Measurements from ENCODE around the gene SOX13. TPM values are rescaled to one million over a fixed set of nuclear protein-coding genes. Genes with fewer than 3 reads are reported as not detected.

The SOX13 gene
- 4.7 TPM for total RNA-seq

- H3K4me3 ChIP-seq (ENCODE audit: low read length in 3 of 3) = peak within 1 kb of the TSS; percentile 81 to 89 (median 86)
- H3K9me3 ChIP-seq (ENCODE audit: control insufficient read depth in 3 of 3, low read length in 3 of 3) = no peaks in the 10 kb centered on the region
- peaks cover 17 to 33% (median 32%) of the 10 kb centered on the region in 3 donors for H3K4me1 ChIP-seq (ENCODE audit: control insufficient read depth in 3 of 3, insufficient read depth in 3 of 3, low read length in 3 of 3)
- H3K36me3 ChIP-seq (ENCODE audit: control insufficient read depth in 3 of 3, insufficient read depth in 3 of 3, low read length in 3 of 3) = no peaks in the 10 kb centered on the region
- H3K9ac ChIP-seq (ENCODE audit: low read depth in 1 of 3, low read length in 3 of 3) = peak within 1 kb of the TSS; percentile 75 to 82 (median 76)
- peak within 1 kb of the TSS; percentile 71 for H3K27ac ChIP-seq (ENCODE audit: low read depth, low read length)
- peaks cover 0 to 7% (median 7%) of the 10 kb centered on the region in 3 donors for H3K27me3 ChIP-seq (ENCODE audit: control insufficient read depth in 3 of 3, insufficient read depth in 3 of 3, low read length in 3 of 3)
Measured at GRCh38 chr1:204072931-204073836, at the start of gene SOX13. Gene SOX13, plus strand, starts transcription at chr1:204073115. Its CDS starts 39,801 bp downstream, at chr1:204112916.

GRCh38 chr1:204025917-204026707, 46.8 kb upstream of the SOX13 start:
- Histone ChIP-seq H3K4me3 (ENCODE audit: low read length in 3 of 3) (no peak overlapping the region), H3K9me3 (ENCODE audit: control insufficient read depth in 3 of 3, low read length in 3 of 3) (no peaks in the 10 kb centered on the region), H3K27ac (ENCODE audit: low read depth, low read length) (no peak overlapping the region), H3K27me3 (ENCODE audit: control insufficient read depth in 3 of 3, insufficient read depth in 3 of 3, low read length in 3 of 3) (no peaks in the 10 kb centered on the region), H3K4me1 (ENCODE audit: control insufficient read depth in 3 of 3, insufficient read depth in 3 of 3, low read length in 3 of 3) (peaks cover 0 to 3% (median 0%) of the 10 kb centered on the region in 3 donors), H3K36me3 (ENCODE audit: control insufficient read depth in 3 of 3, insufficient read depth in 3 of 3, low read length in 3 of 3) (no peaks in the 10 kb centered on the region), H3K9ac (ENCODE audit: low read depth in 1 of 3, low read length in 3 of 3) (no peak overlapping the region)

- H3K9me3 ChIP-seq (ENCODE audit: control insufficient read depth in 3 of 3, low read length in 3 of 3) = no peaks in the 10 kb centered on the region
- peaks cover 0 to 3% (median 0%) of the 10 kb centered on the region in 3 donors for H3K4me1 ChIP-seq (ENCODE audit: control insufficient read depth in 3 of 3, insufficient read depth in 3 of 3, low read length in 3 of 3)
- H3K27me3 ChIP-seq (ENCODE audit: control insufficient read depth in 3 of 3, insufficient read depth in 3 of 3, low read length in 3 of 3) = no peaks in the 10 kb centered on the region
- H3K9ac ChIP-seq (ENCODE audit: low read depth in 1 of 3, low read length in 3 of 3) = no peak overlapping the region
- no peak overlapping the region for H3K27ac ChIP-seq (ENCODE audit: low read depth, low read length)
- H3K4me3 ChIP-seq (ENCODE audit: low read length in 3 of 3) = no peak overlapping the region
- no peaks in the 10 kb centered on the region for H3K36me3 ChIP-seq (ENCODE audit: control insufficient read depth in 3 of 3, insufficient read depth in 3 of 3, low read length in 3 of 3)
Measured at GRCh38 chr1:204027446-204027845, 45.5 kb upstream of the SOX13 start.

- Histone ChIP-seq H3K4me3 (ENCODE audit: low read length in 3 of 3) (no peak overlapping the region), H3K27me3 (ENCODE audit: control insufficient read depth in 3 of 3, insufficient read depth in 3 of 3, low read length in 3 of 3) (no peaks in the 10 kb centered on the region), H3K9me3 (ENCODE audit: control insufficient read depth in 3 of 3, low read length in 3 of 3) (no peaks in the 10 kb centered on the region), H3K27ac (ENCODE audit: low read depth, low read length) (no peak overlapping the region), H3K9ac (ENCODE audit: low read depth in 1 of 3, low read length in 3 of 3) (no peak overlapping the region), H3K4me1 (ENCODE audit: control insufficient read depth in 3 of 3, insufficient read depth in 3 of 3, low read length in 3 of 3) (peaks cover 0 to 6% (median 0%) of the 10 kb centered on the region in 3 donors), H3K36me3 (ENCODE audit: control insufficient read depth in 3 of 3, insufficient read depth in 3 of 3, low read length in 3 of 3) (no peaks in the 10 kb centered on the region)
Measured at GRCh38 chr1:204029016-204029415, 43.9 kb upstream of the SOX13 start.

GRCh38 chr1:204031098-204031710, 41.7 kb upstream of the SOX13 start:
- no peaks in the 10 kb centered on the region for H3K27me3 ChIP-seq (ENCODE audit: control insufficient read depth in 3 of 3, insufficient read depth in 3 of 3, low read length in 3 of 3)
- no peak overlapping the region for H3K4me3 ChIP-seq (ENCODE audit: low read length in 3 of 3)
- H3K27ac ChIP-seq (ENCODE audit: low read depth, low read length) = no peak overlapping the region
- peaks cover 0 to 6% (median 0%) of the 10 kb centered on the region in 3 donors for H3K4me1 ChIP-seq (ENCODE audit: control insufficient read depth in 3 of 3, insufficient read depth in 3 of 3, low read length in 3 of 3)
- no peak overlapping the region for H3K9ac ChIP-seq (ENCODE audit: low read depth in 1 of 3, low read length in 3 of 3)
- H3K9me3 ChIP-seq (ENCODE audit: control insufficient read depth in 3 of 3, low read length in 3 of 3) = no peaks in the 10 kb centered on the region
- H3K36me3 ChIP-seq (ENCODE audit: control insufficient read depth in 3 of 3, insufficient read depth in 3 of 3, low read length in 3 of 3) = no peaks in the 10 kb centered on the region

- Histone ChIP-seq H3K9ac (ENCODE audit: low read depth in 1 of 3, low read length in 3 of 3) (no peak overlapping the region), H3K27me3 (ENCODE audit: control insufficient read depth in 3 of 3, insufficient read depth in 3 of 3, low read length in 3 of 3) (no peaks in the 10 kb centered on the region), H3K4me1 (ENCODE audit: control insufficient read depth in 3 of 3, insufficient read depth in 3 of 3, low read length in 3 of 3) (peaks cover 0 to 3% (median 0%) of the 10 kb centered on the region in 3 donors), H3K36me3 (ENCODE audit: control insufficient read depth in 3 of 3, insufficient read depth in 3 of 3, low read length in 3 of 3) (no peaks in the 10 kb centered on the region), H3K9me3 (ENCODE audit: control insufficient read depth in 3 of 3, low read length in 3 of 3) (no peaks in the 10 kb centered on the region), H3K4me3 (ENCODE audit: low read length in 3 of 3) (no peak overlapping the region), H3K27ac (ENCODE audit: low read depth, low read length) (no peak overlapping the region)
Measured at GRCh38 chr1:204032642-204033235, 40.2 kb upstream of the SOX13 start.

- H3K9ac ChIP-seq (ENCODE audit: low read depth in 1 of 3, low read length in 3 of 3) = no peak overlapping the region
- H3K27ac ChIP-seq (ENCODE audit: low read depth, low read length) = no peak overlapping the region
- H3K4me3 ChIP-seq (ENCODE audit: low read length in 3 of 3) = no peak overlapping the region
- no peaks in the 10 kb centered on the region for H3K9me3 ChIP-seq (ENCODE audit: control insufficient read depth in 3 of 3, low read length in 3 of 3)
- H3K4me1 ChIP-seq (ENCODE audit: control insufficient read depth in 3 of 3, insufficient read depth in 3 of 3, low read length in 3 of 3) = peaks cover 0 to 3% (median 0%) of the 10 kb centered on the region in 3 donors
- no peaks in the 10 kb centered on the region for H3K27me3 ChIP-seq (ENCODE audit: control insufficient read depth in 3 of 3, insufficient read depth in 3 of 3, low read length in 3 of 3)
- no peaks in the 10 kb centered on the region for H3K36me3 ChIP-seq (ENCODE audit: control insufficient read depth in 3 of 3, insufficient read depth in 3 of 3, low read length in 3 of 3)
Measured at GRCh38 chr1:204033306-204033705, 39.6 kb upstream of the SOX13 start.

GRCh38 chr1:204036882-204037655, 35.8 kb upstream of the SOX13 start:
- H3K4me3 ChIP-seq (ENCODE audit: low read length in 3 of 3) = no peak overlapping the region
- no peak overlapping the region for H3K27ac ChIP-seq (ENCODE audit: low read depth, low read length)

GRCh38 chr1:204041232-204041767, 31.6 kb upstream of the SOX13 start:
- Histone ChIP-seq H3K27me3 (ENCODE audit: control insufficient read depth in 3 of 3, insufficient read depth in 3 of 3, low read length in 3 of 3) (no peaks in the 10 kb centered on the region), H3K4me3 (ENCODE audit: low read length in 3 of 3) (peak overlapping the region in 1 of 3 donors; percentile 35), H3K4me1 (ENCODE audit: control insufficient read depth in 3 of 3, insufficient read depth in 3 of 3, low read length in 3 of 3) (peaks cover 5 to 27% (median 6%) of the 10 kb centered on the region in 3 donors), H3K27ac (ENCODE audit: low read depth, low read length) (peak overlapping the region; percentile 54), H3K9me3 (ENCODE audit: control insufficient read depth in 3 of 3, low read length in 3 of 3) (no peaks in the 10 kb centered on the region), H3K36me3 (ENCODE audit: control insufficient read depth in 3 of 3, insufficient read depth in 3 of 3, low read length in 3 of 3) (no peaks in the 10 kb centered on the region), H3K9ac (ENCODE audit: low read depth in 1 of 3, low read length in 3 of 3) (peak overlapping the region in 1 of 3 donors; percentile 8)

More at GRCh38 chr1:204036882-204037655, 35.8 kb upstream of the SOX13 start:
- Histone ChIP-seq H3K36me3 (ENCODE audit: control insufficient read depth in 3 of 3, insufficient read depth in 3 of 3, low read length in 3 of 3) (no peaks in the 10 kb centered on the region), H3K4me1 (ENCODE audit: control insufficient read depth in 3 of 3, insufficient read depth in 3 of 3, low read length in 3 of 3) (peaks cover 0 to 11% (median 2%) of the 10 kb centered on the region in 3 donors), H3K27me3 (ENCODE audit: control insufficient read depth in 3 of 3, insufficient read depth in 3 of 3, low read length in 3 of 3) (no peaks in the 10 kb centered on the region), H3K9ac (ENCODE audit: low read depth in 1 of 3, low read length in 3 of 3) (no peak overlapping the region), H3K9me3 (ENCODE audit: control insufficient read depth in 3 of 3, low read length in 3 of 3) (no peaks in the 10 kb centered on the region)

Measured in skeletal muscle tissue (tissue), 4 donors.